HepG2 (cell line): Measurements from ENCODE around the gene PKD2L1. TPM values are rescaled to one million over a fixed set of nuclear protein-coding genes. Genes with fewer than 3 reads are reported as not detected.
A peak's percentile ranks its signal among the peaks of the same experiment; 100 is the strongest.

Source experiments
- BORCS8-MEF2B ChIP-seq: sonication (generic); formaldehyde crosslinking; IDR thresholded peaks from 2 replicates; pipeline ENCODE4 v1.8.0; 2022; ENCODE audit warnings: mild to moderate bottlenecking, missing genetic modification reagents
- ESRRA ChIP-seq: sonication (generic); formaldehyde crosslinking; IDR thresholded peaks from 2 replicates; pipeline ENCODE4 v1.5.1; 2020; ENCODE audit warnings: mild to moderate bottlenecking, low read depth, missing genetic modification reagents
- MXI1 ChIP-seq: IDR thresholded peaks from 3 replicates; pipeline ENCODE4 v1.6.1; 2012; ENCODE audit warnings: low read depth, low read length, inconsistent platforms, borderline replicate concordance
- RARA ChIP-seq: IDR thresholded peaks from 2 replicates; pipeline ENCODE4 v1.6.1; 2016; ENCODE audit warnings: missing genetic modification reagents, missing compliant biosample characterization
- SATB2 ChIP-seq: sonication (generic); formaldehyde crosslinking; IDR thresholded peaks from 2 replicates; pipeline ENCODE4 v1.5.0; 2020; ENCODE audit warnings: missing genetic modification reagents
- SIN3A ChIP-seq: IDR thresholded peaks from 2 replicates; pipeline ENCODE4 v1.6.1; 2011; ENCODE audit warnings: low read depth, mild to moderate bottlenecking, control low read depth, low read length, borderline replicate concordance
- SNRNP70 ChIP-seq: fragments of 200-400 bp; formaldehyde crosslinking; IDR thresholded peaks from 2 replicates; pipeline ENCODE4 v1.6.1; 2017; ENCODE audit warnings: mild to moderate bottlenecking, low read depth, low read length, moderate library complexity
- SOX6 ChIP-seq, 2 experiments: fragments of 450-650 bp in 1 of 2; sonication (generic) in 1 of 2; formaldehyde crosslinking in 1 of 2; IDR thresholded peaks; 2 replicates each; pipeline versions ENCODE4 v1.4.0 to v1.6.1; 2017 to 2020; ENCODE audit warnings: antibody characterized with exemption in 1 of 2, mild to moderate bottlenecking in 1 of 2, missing genetic modification reagents in 1 of 2
- TBL1XR1 ChIP-seq: fragments of 150-350 bp; IDR thresholded peaks from 2 replicates; pipeline ENCODE4 v1.6.1; 2014; ENCODE audit warnings: borderline replicate concordance, low read length; ENCODE audit not compliant: partially characterized antibody
- TGIF2 ChIP-seq: IDR thresholded peaks from 2 replicates; pipeline ENCODE4 v1.6.1; 2016; ENCODE audit warnings: control low read depth, missing compliant biosample characterization
- ZEB1 ChIP-seq: IDR thresholded peaks from 2 replicates; pipeline ENCODE4 v1.6.1; 2012; ENCODE audit warnings: mild to moderate bottlenecking, low read depth, inconsistent platforms; ENCODE audit not compliant: insufficient replicate concordance
- ZNF570 ChIP-seq: sonication (generic); formaldehyde crosslinking; IDR thresholded peaks from 2 replicates; pipeline ENCODE4 v1.4.0; 2020; ENCODE audit warnings: mild to moderate bottlenecking, missing genetic modification reagents, borderline replicate concordance
- ZNF781 ChIP-seq: sonication (generic); formaldehyde crosslinking; IDR thresholded peaks from 2 replicates; pipeline ENCODE4 v1.5.1; 2020; ENCODE audit warnings: borderline replicate concordance, mild to moderate bottlenecking, missing genetic modification reagents; ENCODE audit errors: not compliant biosample characterization
- ZSCAN31 ChIP-seq: sonication (generic); formaldehyde crosslinking; IDR thresholded peaks from 2 replicates; pipeline ENCODE4 v1.5.0; 2020; ENCODE audit warnings: low read depth, mild to moderate bottlenecking, missing genetic modification reagents
- polyA plus RNA-seq, 8 experiments: library from polyadenylated mRNA; depleted of rRNA in 3 of 8; stranded (reverse) in 7 of 8; unstranded in 1 of 8; fragments of >200 nt; fragmentation: Illumina TruSeq in 4 of 8; extraction: Trizol in 4 of 8; gene quantifications; 2 replicates each; pipeline versions ENCODE4 v1.2.1 to v1.2.3, GENCODE V29; 2011 to 2016; ENCODE audit warnings: low read depth in 4 of 8, missing spikeins in 1 of 8, mixed read lengths in 1 of 8; ENCODE audit not compliant: insufficient read depth in 1 of 8
- total RNA-seq, 5 experiments: library from RNA; depleted of rRNA; stranded (reverse); fragments of >200 nt; fragmentation: Illumina TruSeq; extraction: Trizol; gene quantifications; 2 replicates each; pipeline ENCODE4 v1.2.3, GENCODE V29; 2016; ENCODE audit warnings: low read depth in 1 of 5
- TF ChIP-seq, protein P1 (sequence below): sonication (generic); formaldehyde crosslinking; IDR thresholded peaks from 2 replicates; pipeline ENCODE4 v1.4.0; 2020; ENCODE audit warnings: missing genetic modification reagents
- TF ChIP-seq, protein P2 (sequence below): sonication (generic); formaldehyde crosslinking; IDR thresholded peaks from 2 replicates; pipeline ENCODE4 v1.4.0; 2020; ENCODE audit warnings: missing genetic modification reagents
- TF ChIP-seq, protein P3 (sequence below): sonication (generic); formaldehyde crosslinking; IDR thresholded peaks from 2 replicates; pipeline ENCODE4 v1.4.0; 2020; ENCODE audit warnings: mild to moderate bottlenecking, low read depth, missing genetic modification reagents
- TF ChIP-seq, protein P4 (sequence below): sonication (generic); formaldehyde crosslinking; IDR thresholded peaks from 2 replicates; pipeline ENCODE4 v1.5.1; 2020; ENCODE audit warnings: mild to moderate bottlenecking, moderate library complexity, missing genetic modification reagents
- TF ChIP-seq, protein P5 (sequence below): sonication (generic); formaldehyde crosslinking; IDR thresholded peaks from 2 replicates; pipeline ENCODE4 v1.9.0; 2022; ENCODE audit warnings: missing genetic modification reagents, mild to moderate bottlenecking, borderline replicate concordance
- TF ChIP-seq, protein P6 (sequence below): sonication (generic); formaldehyde crosslinking; IDR thresholded peaks from 2 replicates; pipeline ENCODE4 v1.4.0; 2020; ENCODE audit warnings: mild to moderate bottlenecking, missing genetic modification reagents

Gene PKD2L1
- total and polyA plus RNA-seq, 2 of the 13 experiments (the other 11 are each of a cell fraction or from before 2014, with no cell fraction given), result 0.07 to 0.15 TPM

DNA sequence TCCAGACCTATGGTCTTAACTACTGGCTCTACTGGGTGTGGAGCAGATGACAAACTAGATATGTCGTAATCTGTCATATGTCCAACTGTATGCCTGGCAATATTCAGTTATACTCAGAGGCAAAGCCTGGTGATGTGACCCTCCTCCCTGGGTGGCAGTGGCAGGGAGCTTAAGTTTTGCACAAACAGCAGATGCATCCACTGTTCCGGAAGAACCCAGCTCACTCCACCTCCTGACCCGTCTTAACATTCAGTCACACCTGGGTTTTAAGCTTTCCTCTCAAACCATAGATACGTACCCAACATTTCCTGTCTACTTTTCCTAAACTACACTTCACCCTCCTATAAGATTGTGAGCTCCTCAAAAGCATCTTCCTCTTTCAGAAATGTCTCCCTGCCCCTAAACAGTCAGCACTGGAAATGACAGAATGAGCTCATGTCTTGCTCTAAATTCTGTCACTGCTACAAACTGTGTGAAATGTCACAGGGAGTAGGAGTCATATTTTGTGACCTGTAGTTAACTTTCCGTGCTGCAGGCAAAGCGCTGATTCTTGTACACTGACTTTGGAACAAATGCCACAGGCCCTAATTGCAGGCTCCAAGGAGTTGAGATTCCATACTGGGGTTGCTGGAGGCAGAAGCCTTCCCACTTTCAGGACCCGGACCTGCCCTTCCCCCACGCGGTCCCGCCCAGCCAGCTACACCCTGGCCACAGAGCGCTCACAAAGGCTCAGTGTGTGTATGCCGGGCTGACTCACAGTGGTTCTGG lies 40.9 kb upstream of the PKD2L1 start (continued):
- TF ChIP-seq RARA (CRISPR knock-in tag), result peak; percentile 58
- TF ChIP-seq, protein P1, sequence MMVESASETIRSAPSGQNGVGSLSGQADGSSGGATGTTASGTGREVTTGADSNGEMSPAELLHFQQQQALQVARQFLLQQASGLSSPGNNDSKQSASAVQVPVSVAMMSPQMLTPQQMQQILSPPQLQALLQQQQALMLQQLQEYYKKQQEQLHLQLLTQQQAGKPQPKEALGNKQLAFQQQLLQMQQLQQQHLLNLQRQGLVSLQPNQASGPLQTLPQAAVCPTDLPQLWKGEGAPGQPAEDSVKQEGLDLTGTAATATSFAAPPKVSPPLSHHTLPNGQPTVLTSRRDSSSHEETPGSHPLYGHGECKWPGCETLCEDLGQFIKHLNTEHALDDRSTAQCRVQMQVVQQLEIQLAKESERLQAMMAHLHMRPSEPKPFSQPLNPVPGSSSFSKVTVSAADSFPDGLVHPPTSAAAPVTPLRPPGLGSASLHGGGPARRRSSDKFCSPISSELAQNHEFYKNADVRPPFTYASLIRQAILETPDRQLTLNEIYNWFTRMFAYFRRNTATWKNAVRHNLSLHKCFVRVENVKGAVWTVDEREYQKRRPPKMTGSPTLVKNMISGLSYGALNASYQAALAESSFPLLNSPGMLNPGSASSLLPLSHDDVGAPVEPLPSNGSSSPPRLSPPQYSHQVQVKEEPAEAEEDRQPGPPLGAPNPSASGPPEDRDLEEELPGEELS, result peak; percentile 72
- TF ChIP-seq, protein P2, sequence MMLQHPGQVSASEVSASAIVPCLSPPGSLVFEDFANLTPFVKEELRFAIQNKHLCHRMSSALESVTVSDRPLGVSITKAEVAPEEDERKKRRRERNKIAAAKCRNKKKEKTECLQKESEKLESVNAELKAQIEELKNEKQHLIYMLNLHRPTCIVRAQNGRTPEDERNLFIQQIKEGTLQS, result peak; percentile 75; the same call in 1 of the 2 replicates
- TF ChIP-seq ZSCAN31 (CRISPR knock-in tag), result 0 out of 2 replicates have a peak, but pooled peaks have one; percentile 49
- no peak for TF ChIP-seq ZNF570 (CRISPR knock-in tag)
- TF ChIP-seq, protein P3, sequence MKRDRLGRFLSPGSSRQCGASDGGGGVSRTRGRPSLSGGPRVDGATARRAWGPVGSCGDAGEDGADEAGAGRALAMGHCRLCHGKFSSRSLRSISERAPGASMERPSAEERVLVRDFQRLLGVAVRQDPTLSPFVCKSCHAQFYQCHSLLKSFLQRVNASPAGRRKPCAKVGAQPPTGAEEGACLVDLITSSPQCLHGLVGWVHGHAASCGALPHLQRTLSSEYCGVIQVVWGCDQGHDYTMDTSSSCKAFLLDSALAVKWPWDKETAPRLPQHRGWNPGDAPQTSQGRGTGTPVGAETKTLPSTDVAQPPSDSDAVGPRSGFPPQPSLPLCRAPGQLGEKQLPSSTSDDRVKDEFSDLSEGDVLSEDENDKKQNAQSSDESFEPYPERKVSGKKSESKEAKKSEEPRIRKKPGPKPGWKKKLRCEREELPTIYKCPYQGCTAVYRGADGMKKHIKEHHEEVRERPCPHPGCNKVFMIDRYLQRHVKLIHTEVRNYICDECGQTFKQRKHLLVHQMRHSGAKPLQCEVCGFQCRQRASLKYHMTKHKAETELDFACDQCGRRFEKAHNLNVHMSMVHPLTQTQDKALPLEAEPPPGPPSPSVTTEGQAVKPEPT (CRISPR knock-in tag), result no peak
- TF ChIP-seq BORCS8-MEF2B (CRISPR knock-in tag), result no peak
- peak; percentile 21 for TF ChIP-seq ZEB1
- no peak for TF ChIP-seq SOX6 (IDR thresholded peaks at IDR 0.05)
- TF ChIP-seq SOX6 (CRISPR knock-in tag; IDR thresholded peaks at IDR 0.05), result peak; percentile 70
- TF ChIP-seq, protein P4, sequence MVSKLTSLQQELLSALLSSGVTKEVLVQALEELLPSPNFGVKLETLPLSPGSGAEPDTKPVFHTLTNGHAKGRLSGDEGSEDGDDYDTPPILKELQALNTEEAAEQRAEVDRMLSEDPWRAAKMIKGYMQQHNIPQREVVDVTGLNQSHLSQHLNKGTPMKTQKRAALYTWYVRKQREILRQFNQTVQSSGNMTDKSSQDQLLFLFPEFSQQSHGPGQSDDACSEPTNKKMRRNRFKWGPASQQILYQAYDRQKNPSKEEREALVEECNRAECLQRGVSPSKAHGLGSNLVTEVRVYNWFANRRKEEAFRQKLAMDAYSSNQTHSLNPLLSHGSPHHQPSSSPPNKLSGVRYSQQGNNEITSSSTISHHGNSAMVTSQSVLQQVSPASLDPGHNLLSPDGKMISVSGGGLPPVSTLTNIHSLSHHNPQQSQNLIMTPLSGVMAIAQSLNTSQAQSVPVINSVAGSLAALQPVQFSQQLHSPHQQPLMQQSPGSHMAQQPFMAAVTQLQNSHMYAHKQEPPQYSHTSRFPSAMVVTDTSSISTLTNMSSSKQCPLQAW (CRISPR knock-in tag), result peak; percentile 42; the same call in 1 of the 2 replicates
- peak; percentile 35; the same call in 1 of the 2 replicates for TF ChIP-seq ESRRA (CRISPR knock-in tag)
- TF ChIP-seq SATB2 (CRISPR knock-in tag), result no peak
- TF ChIP-seq, protein P5, sequence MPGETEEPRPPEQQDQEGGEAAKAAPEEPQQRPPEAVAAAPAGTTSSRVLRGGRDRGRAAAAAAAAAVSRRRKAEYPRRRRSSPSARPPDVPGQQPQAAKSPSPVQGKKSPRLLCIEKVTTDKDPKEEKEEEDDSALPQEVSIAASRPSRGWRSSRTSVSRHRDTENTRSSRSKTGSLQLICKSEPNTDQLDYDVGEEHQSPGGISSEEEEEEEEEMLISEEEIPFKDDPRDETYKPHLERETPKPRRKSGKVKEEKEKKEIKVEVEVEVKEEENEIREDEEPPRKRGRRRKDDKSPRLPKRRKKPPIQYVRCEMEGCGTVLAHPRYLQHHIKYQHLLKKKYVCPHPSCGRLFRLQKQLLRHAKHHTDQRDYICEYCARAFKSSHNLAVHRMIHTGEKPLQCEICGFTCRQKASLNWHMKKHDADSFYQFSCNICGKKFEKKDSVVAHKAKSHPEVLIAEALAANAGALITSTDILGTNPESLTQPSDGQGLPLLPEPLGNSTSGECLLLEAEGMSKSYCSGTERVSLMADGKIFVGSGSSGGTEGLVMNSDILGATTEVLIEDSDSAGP (CRISPR knock-in tag), result peak; percentile 79
- TF ChIP-seq ZNF781 (CRISPR knock-in tag), result peak; percentile 69
- no peak for TF ChIP-seq SNRNP70
- peak; percentile 40 for TF ChIP-seq TBL1XR1
- peak; percentile 39; the same call in 1 of the 2 replicates for TF ChIP-seq SIN3A
- TF ChIP-seq, protein P6, sequence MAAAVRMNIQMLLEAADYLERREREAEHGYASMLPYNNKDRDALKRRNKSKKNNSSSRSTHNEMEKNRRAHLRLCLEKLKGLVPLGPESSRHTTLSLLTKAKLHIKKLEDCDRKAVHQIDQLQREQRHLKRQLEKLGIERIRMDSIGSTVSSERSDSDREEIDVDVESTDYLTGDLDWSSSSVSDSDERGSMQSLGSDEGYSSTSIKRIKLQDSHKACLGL (CRISPR knock-in tag), result no peak
- TF ChIP-seq TGIF2 (CRISPR knock-in tag), result no peak
- TF ChIP-seq MXI1, result peak; percentile 2; the same call in 1 of the 3 replicates
